SK-N-MC (cell line): ENCODE measurements around the gene THRA.

Experiments used
- EZH2 ChIP-seq: fragments of 200-600 bp; sonication (generic); IDR thresholded peaks from one replicate; pipeline ENCODE4 v1.6.1; 2017; ENCODE audit warnings: antibody characterized with exemption
- FOXP2 ChIP-seq: optimal IDR thresholded peaks from 2 replicates; pipeline ENCODE3; 2011; ENCODE audit warnings: mild to moderate bottlenecking, moderate library complexity; ENCODE audit not compliant: insufficient read depth; ENCODE audit errors: extremely low read length, control extremely low read depth
- POLR2AphosphoS5 ChIP-seq: IDR thresholded peaks from 2 replicates; pipeline ENCODE4 v1.6.1; 2012; ENCODE audit warnings: mild to moderate bottlenecking, low read depth, low read length, borderline replicate concordance

GRCh38 chr17:40095944-40096791 lies 33.4 kb downstream of the THRA start:
- TF ChIP-seq EZH2 (no peak), POLR2AphosphoS5 (no peak), FOXP2 (no peak)
